Smooth muscle cell (in vitro differentiated cells): Measurements from ENCODE around the gene FBLN5. TPM values are rescaled to one million over a fixed set of nuclear protein-coding genes. Genes with fewer than 3 reads are reported as not detected.

Experiments used
- DNase-seq: peaks from one replicate; lab custom pipeline; 2025; ENCODE audit not compliant: unreplicated experiment; lab: John Stamatoyannopoulos, UW
- H2AFZ ChIP-seq: fragments of 200-600 bp; sonication (generic); 2 replicates; pipeline ENCODE4 v1.6.0; 2016; ENCODE audit warnings: antibody characterized with exemption, low read depth, mild to moderate bottlenecking
- H3F3A ChIP-seq: fragments of 200-600 bp; sonication (generic); 2 replicates; pipeline ENCODE4 v1.6.0; 2017; ENCODE audit warnings: antibody characterized with exemption, low read depth
- H3K27ac ChIP-seq: fragments of 200-600 bp; sonication (generic); 2 replicates; pipeline ENCODE4 v1.5.1; 2016; ENCODE audit warnings: low read depth, mild to moderate bottlenecking
- H3K27me3 ChIP-seq: fragments of 200-600 bp; sonication (generic); 2 replicates; pipeline ENCODE4 v1.6.1; 2016; ENCODE audit warnings: low read depth, mild to moderate bottlenecking
- H3K36me3 ChIP-seq: fragments of 200-600 bp; sonication (generic); 2 replicates; pipeline ENCODE4 v1.5.1; 2016; ENCODE audit warnings: low read depth
- H3K4me1 ChIP-seq: fragments of 200-600 bp; sonication (generic); 2 replicates; pipeline ENCODE4 v1.5.1; 2016; ENCODE audit warnings: low read depth
- H3K4me2 ChIP-seq: fragments of 200-600 bp; sonication (generic); 2 replicates; pipeline ENCODE4 v1.6.0; 2016; ENCODE audit warnings: mild to moderate bottlenecking
- H3K4me3 ChIP-seq: fragments of 200-600 bp; sonication (generic); 2 replicates; pipeline ENCODE4 v1.5.1; 2016; ENCODE audit warnings: mild to moderate bottlenecking
- H3K79me2 ChIP-seq: fragments of 200-600 bp; sonication (generic); 2 replicates; pipeline ENCODE4 v1.6.0; 2016; ENCODE audit warnings: low read depth, mild to moderate bottlenecking
- H3K9ac ChIP-seq: fragments of 200-600 bp; sonication (generic); 2 replicates; pipeline ENCODE4 v1.6.0; 2016; ENCODE audit warnings: low read depth
- H3K9me3 ChIP-seq: fragments of 200-600 bp; sonication (generic); replicated peaks from 2 replicates; pipeline ENCODE4 v1.5.1; 2016; ENCODE audit warnings: low read depth
- H4K20me1 ChIP-seq: fragments of 200-600 bp; sonication (generic); 2 replicates; pipeline ENCODE4 v1.6.0; 2016; ENCODE audit warnings: low read depth
- WGBS: methylation state at CpG from one replicate; pipeline ENCODE4 v1.1.7; 2016; ENCODE audit warnings: low lambda C conversion rate; 5-methylcytosine and 5-hydroxymethylcytosine counted together
- polyA plus RNA-seq: library from polyadenylated mRNA; unstranded; fragments of >200 nt; fragmentation: Nextera tagmentation; extraction: Ambion mirVana; gene quantifications from 2 replicates; pipeline ENCODE4 v1.2.1, GENCODE V29; 2016
- total RNA-seq: library from RNA; depleted of rRNA; stranded (reverse); fragments of >200 nt; gene quantifications from 2 replicates; pipeline ENCODE4 v1.2.3, GENCODE V29; 2014
- TF ChIP-seq, protein P1 (sequence below): fragments of 200-600 bp; sonication (generic); IDR thresholded peaks from 2 replicates; pipeline ENCODE4 v1.5.1; 2017; ENCODE audit warnings: borderline replicate concordance, mild to moderate bottlenecking, antibody characterized with exemption; ENCODE audit not compliant: insufficient read depth, poor library complexity, severe bottlenecking

The FBLN5 gene
- total and polyA plus RNA-seq, 2 experiments from 2014 or later: 109 to 154 TPM

DNA sequence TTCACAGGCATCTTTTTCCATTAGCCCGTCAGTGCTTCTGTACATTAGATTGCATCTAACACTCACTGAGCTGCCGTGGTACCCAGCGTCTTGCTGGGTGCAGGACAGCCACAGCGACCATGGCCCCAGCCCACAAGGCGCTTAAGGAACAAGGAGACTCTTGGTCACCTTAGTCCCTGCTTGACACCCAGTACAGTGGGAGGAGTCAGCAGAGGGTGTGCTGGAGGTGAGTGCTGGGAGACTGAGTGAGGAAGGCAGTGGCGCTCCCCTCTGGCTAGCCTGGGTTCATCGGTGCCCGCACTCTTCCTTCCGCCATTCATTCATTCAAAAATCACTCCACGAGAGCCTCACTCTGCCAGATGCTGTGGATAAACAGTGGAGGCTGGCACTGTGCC lies 21.8 kb downstream of the FBLN5 start:
- no peak for DNase-seq
- Histone ChIP-seq H3K4me1 (no peaks in the 10 kb centered on the region), H3K4me3 (no peak overlapping the region), H3K79me2 (no peaks in the 10 kb centered on the region), H3K36me3 (no peaks in the 10 kb centered on the region), H3K4me2 (no peak overlapping the region), H3K9me3 (no peaks in the 10 kb centered on the region), H3K27me3 (no peaks in the 10 kb centered on the region), H4K20me1 (no peaks in the 10 kb centered on the region), H3F3A (peaks cover 4% of the 10 kb centered on the region), H3K27ac (no peak overlapping the region), H3K9ac (no peak overlapping the region), H2AFZ (no peak overlapping the region)
- TF ChIP-seq, protein P1, sequence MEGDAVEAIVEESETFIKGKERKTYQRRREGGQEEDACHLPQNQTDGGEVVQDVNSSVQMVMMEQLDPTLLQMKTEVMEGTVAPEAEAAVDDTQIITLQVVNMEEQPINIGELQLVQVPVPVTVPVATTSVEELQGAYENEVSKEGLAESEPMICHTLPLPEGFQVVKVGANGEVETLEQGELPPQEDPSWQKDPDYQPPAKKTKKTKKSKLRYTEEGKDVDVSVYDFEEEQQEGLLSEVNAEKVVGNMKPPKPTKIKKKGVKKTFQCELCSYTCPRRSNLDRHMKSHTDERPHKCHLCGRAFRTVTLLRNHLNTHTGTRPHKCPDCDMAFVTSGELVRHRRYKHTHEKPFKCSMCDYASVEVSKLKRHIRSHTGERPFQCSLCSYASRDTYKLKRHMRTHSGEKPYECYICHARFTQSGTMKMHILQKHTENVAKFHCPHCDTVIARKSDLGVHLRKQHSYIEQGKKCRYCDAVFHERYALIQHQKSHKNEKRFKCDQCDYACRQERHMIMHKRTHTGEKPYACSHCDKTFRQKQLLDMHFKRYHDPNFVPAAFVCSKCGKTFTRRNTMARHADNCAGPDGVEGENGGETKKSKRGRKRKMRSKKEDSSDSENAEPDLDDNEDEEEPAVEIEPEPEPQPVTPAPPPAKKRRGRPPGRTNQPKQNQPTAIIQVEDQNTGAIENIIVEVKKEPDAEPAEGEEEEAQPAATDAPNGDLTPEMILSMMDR: no peak
- WGBS: 95% methylated on average over 10 of the region's 10 CpGs

DNA sequence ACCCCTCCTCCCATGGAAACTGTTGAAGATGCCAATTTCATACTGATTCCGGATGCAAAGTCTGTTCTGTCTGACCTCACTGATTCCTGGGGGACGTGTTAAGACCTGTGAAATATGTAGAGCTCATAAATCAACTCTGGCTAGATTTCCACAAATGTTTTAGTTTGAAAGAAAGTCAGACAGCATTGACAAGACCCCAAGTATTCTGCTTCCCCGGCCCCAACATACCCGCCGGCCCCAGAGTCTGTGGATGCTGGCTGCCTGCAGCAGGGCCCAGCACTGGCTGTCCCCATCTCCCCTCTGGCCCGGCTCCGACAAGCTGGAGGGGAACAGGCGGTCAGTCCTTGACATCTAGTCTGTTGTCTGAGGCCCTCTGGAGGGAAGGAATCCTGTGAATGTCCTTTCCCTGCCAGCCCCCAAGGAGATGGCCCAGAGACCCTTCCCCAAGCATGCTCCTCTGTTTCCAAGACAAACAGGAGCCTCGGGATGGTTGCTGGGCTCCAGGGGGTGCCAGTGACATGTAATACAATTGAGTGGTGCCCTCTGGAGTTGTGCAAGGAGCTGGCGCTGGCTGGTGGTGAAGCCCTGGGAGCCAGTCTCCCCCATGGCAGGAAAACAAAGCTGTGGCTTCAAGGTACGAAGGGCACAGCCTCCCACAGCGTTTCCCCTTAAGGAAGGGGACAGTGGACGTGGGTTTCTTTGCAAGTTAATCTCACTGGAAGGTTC lies 22.3 kb downstream of the FBLN5 start:
- no peak overlapping the region for H3K4me2 ChIP-seq
- no peak for DNase-seq
- H3K79me2 ChIP-seq: no peaks in the 10 kb centered on the region

DNA sequence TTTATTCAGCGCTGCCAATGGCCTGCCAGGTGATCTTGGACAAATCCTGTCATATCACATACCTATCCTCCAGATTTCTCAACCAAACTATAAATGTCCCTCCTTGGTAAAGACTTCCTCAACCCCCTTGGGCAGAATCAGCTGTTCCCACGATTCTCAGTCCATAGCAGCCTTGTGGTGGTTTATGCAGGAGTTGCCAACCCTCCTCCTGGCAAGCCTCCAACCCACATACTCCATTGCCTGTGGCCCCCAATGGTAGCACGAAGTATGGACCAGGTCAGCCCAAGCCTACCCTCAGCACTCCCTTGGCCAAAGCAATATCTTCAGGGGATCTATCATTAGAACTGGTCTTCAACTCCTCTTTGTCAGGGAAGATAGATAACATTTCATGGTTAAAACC lies 27.0 kb downstream of the FBLN5 start:
- H4K20me1 ChIP-seq: no peaks in the 10 kb centered on the region
- H3F3A ChIP-seq: no peaks in the 10 kb centered on the region
- H3K4me2 ChIP-seq: no peak overlapping the region
- no peak overlapping the region for H3K4me3 ChIP-seq
- no peaks in the 10 kb centered on the region for H3K36me3 ChIP-seq
- H3K9me3 ChIP-seq: no peaks in the 10 kb centered on the region
- H3K4me1 ChIP-seq: no peaks in the 10 kb centered on the region
- TF ChIP-seq, protein P1: no peak
- no peak overlapping the region for H2AFZ ChIP-seq
- DNase-seq: no peak
- no peaks in the 10 kb centered on the region for H3K27me3 ChIP-seq
- no peaks in the 10 kb centered on the region for H3K79me2 ChIP-seq
- 97% methylated on average over 3 of the region's 3 CpGs for WGBS
- H3K9ac ChIP-seq: no peak overlapping the region
- H3K27ac ChIP-seq: no peak overlapping the region

More for the DNA sequence above, 22.3 kb downstream of the FBLN5 start:
- H3K9ac ChIP-seq: no peak overlapping the region
- no peaks in the 10 kb centered on the region for H3K36me3 ChIP-seq
- 75% methylated on average over 13 of the region's 13 CpGs for whole genome bisulfite sequencing
- no peaks in the 10 kb centered on the region for H3K27me3 ChIP-seq
- H3K4me1 ChIP-seq: no peaks in the 10 kb centered on the region
- H4K20me1 ChIP-seq: no peaks in the 10 kb centered on the region
- TF ChIP-seq, protein P1: no peak
- peaks cover 4% of the 10 kb centered on the region for H3F3A ChIP-seq
- no peaks in the 10 kb centered on the region for H3K9me3 ChIP-seq
- no peak overlapping the region for H2AFZ ChIP-seq
- H3K27ac ChIP-seq: no peak overlapping the region
- H3K4me3 ChIP-seq: no peak overlapping the region

DNA sequence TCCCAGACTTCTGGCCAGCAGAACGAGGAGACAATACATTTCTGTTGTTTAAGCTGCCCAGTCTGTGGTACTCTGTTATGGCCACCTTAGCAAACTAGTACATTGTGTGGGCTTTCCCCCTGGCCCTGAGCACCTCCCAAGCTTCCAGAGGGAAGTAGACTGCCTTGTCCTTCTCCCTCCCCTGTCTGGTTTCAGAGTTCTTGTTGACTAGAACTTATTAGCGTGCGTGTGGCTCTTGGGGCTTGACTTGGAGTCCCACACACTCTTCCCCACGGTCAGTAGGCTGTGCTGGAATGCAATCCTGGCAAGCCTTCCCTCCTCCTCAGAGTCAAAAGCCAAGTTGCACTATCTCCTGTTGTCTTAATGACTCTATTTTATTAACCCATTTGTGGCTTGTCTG lies 27.7 kb downstream of the FBLN5 start:
- Histone ChIP-seq H3K79me2 (no peaks in the 10 kb centered on the region), H3K9ac (no peak overlapping the region), H3K27ac (peak overlapping the region; percentile 14), H3K9me3 (no peaks in the 10 kb centered on the region), H3K4me2 (no peak overlapping the region), H2AFZ (no peak overlapping the region), H3F3A (no peaks in the 10 kb centered on the region), H3K4me3 (no peak overlapping the region), H4K20me1 (no peaks in the 10 kb centered on the region), H3K27me3 (no peaks in the 10 kb centered on the region), H3K36me3 (no peaks in the 10 kb centered on the region), H3K4me1 (no peaks in the 10 kb centered on the region)
- 44% methylated on average over 4 of the region's 4 CpGs for WGBS
- DNase-seq: no peak
- TF ChIP-seq, protein P1: no peak
